ENCODE data around the gene RAB5B.
"Not testable (repeated sequence)": the region's sequence is repeated elsewhere in the genome, so short reads cannot be mapped to it uniquely, and the experiment has no call there.

RAB5B gene

DNA sequence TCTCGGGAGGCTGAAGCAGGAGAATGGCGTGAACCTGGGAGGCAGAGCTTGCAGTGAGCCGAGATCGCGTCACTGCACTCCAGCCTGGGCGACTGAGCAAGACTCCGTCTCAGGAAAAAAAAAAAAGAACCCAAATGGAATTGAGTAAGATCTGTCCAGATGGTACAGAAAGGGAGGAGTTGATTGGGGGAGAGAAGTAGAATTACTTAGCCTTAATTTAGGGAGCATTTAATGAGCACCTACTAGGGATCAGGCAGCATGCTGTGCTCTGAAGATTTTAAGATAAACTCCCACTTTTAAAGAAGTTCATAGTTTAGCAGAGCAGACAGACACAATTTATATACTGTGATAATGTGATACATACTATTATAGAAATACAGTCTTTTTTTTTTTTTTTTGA lies 4.5 kb downstream of the RAB5B start:
- no peak overlapping the region for H3K4me3 Mint-ChIP-seq
- no peak for DNase-seq (ENCODE audit: low spot score in 2 of 2)
- peaks cover 11% of the 10 kb centered on the region for H3K36me3 Mint-ChIP-seq (ENCODE audit: insufficient read depth)
- H3K9me3 Mint-ChIP-seq, result no peaks in the 10 kb centered on the region
- H3K4me1 Mint-ChIP-seq, result peaks cover 32% of the 10 kb centered on the region
- ATAC-seq (replicated peaks; ENCODE audit: extremely low read depth, poor library complexity, severe bottlenecking), result no peak
- H3K27ac Mint-ChIP-seq (ENCODE audit: low read depth), result no peak overlapping the region
- no peaks in the 10 kb centered on the region for H3K27me3 Mint-ChIP-seq

DNA sequence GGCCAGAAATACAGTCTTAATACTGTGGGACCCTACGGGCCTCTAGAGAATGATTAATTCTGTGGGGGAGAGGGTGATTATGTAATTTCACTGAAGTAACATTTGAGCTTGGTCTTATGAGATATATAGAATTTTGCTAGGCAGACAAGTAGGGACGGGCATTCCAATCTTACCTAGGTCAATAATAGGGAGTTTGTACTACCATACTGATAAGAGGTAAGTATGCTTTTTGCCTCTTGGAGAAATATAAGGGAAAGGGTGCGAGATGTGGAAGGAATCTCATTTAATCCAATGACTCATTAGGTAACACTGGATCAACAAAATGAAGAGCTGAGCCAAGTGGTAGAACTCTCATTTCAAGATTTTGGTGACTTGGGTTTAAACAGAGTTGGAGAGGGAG lies 5.2 kb downstream of the RAB5B start:
- H3K36me3 Mint-ChIP-seq (ENCODE audit: insufficient read depth), result peaks cover 13% of the 10 kb centered on the region
- H3K4me1 Mint-ChIP-seq, result peaks cover 32% of the 10 kb centered on the region
- H3K4me3 Mint-ChIP-seq, result no peak overlapping the region
- H3K9me3 Mint-ChIP-seq, result no peaks in the 10 kb centered on the region
- no peak for ATAC-seq (replicated peaks; ENCODE audit: extremely low read depth, poor library complexity, severe bottlenecking)
- no peaks in the 10 kb centered on the region for H3K27me3 Mint-ChIP-seq
- no peak for DNase-seq (ENCODE audit: low spot score in 2 of 2)
- H3K27ac Mint-ChIP-seq (ENCODE audit: low read depth), result peak overlapping the region; percentile 26

DNA sequence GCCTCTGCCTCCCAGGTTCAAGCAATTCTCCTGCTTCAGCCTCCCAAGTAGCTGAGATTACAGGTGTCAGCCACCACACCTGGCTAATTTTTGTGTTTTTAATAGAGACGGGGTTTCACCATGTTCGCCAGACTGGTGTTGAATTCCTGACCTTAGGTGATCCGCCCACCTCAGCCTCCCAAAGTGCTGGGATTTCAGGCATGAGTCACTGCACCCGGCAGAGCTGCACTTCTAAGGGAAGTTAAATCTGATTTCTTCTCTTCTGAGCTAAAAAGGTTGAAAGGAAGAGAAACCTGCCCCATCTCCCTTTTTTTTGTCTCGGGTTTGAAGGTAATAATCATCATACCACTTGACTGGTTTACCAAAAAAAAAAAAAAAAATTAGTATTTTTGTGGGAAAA lies 8.0 kb downstream of the RAB5B start:
- DNase-seq (ENCODE audit: low spot score in 2 of 2); H3K9me3 Mint-ChIP-seq; ATAC-seq (replicated peaks; ENCODE audit: extremely low read depth, poor library complexity, severe bottlenecking); H3K27ac Mint-ChIP-seq (ENCODE audit: low read depth); H3K4me3 Mint-ChIP-seq; H3K27me3 Mint-ChIP-seq: not testable (repeated sequence)
- H3K4me1 Mint-ChIP-seq, result peaks cover 30% of the 10 kb centered on the region
- peaks cover 21% of the 10 kb centered on the region for H3K36me3 Mint-ChIP-seq (ENCODE audit: insufficient read depth)

DNA sequence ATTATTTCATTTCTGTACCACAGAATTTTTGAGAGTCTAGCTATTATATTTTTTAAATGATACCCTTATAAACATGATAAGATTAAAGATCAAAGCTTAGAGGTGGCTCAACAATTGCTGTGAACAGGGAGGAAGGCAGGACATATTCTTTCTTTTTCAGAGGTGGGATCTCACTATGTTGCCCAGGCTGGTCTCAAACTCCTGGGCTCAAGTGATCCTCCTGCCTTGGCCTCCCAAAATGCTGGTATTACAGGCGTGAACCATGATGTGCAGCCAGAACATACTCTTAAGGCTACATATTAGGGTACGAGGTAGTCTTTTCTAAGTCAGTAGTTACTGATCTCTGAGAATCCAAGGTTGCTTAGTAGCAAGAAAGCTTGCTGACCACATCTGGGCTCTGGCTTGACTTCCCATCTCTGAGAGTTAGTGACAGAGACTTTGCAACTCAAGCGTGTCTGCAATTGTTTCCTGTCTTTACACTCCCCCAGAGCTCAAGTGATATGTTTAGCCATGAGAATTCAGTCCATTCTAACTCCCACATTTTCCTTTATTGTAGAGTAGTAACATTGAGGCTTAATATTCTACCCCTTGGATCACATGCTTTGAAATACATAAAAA lies 8.6 kb downstream of the RAB5B start:
- DNase-seq (ENCODE audit: low spot score in 2 of 2) (no peak), ATAC-seq (replicated peaks; ENCODE audit: extremely low read depth, poor library complexity, severe bottlenecking) (no peak)
- Mint-ChIP-seq H3K36me3 (ENCODE audit: insufficient read depth) (peaks cover 21% of the 10 kb centered on the region), H3K9me3 (no peaks in the 10 kb centered on the region), H3K27me3 (no peaks in the 10 kb centered on the region), H3K4me1 (peaks cover 30% of the 10 kb centered on the region), H3K27ac (ENCODE audit: low read depth) (no peak overlapping the region), H3K4me3 (no peak overlapping the region)

DNA sequence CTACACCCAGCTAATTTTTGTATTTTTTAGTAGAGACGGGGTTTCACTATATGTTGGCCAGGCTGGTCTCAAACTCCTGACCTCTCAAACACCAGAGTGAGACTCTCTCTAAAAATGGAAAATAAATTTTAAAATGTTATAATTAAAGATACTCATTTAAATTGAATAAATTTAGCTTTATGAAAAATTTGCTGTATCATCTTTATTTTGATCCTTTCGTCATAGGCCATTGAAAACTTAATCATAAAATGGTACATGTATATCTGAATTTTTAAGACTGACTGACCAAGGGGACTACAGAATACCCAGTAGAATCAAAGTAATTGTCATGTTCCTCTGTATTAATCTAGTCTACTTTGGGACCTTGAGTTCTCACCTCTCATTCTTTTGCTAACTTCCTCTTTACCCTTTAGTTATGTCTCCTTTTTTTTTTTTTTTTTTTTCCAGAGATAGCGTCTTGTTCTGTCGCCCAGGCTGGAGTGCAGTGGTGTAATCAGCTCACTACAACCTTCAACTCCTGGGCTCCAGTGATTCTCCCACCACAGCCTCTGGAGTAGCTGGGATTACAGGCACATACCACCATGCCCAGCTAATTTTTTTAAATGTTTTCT lies 9.5 kb downstream of the RAB5B start:
- Mint-ChIP-seq H3K27me3 (no peaks in the 10 kb centered on the region), H3K4me3 (no peak overlapping the region), H3K27ac (ENCODE audit: low read depth) (no peak overlapping the region), H3K36me3 (ENCODE audit: insufficient read depth) (peaks cover 24% of the 10 kb centered on the region), H3K9me3 (no peaks in the 10 kb centered on the region), H3K4me1 (peaks cover 23% of the 10 kb centered on the region)
- ATAC-seq (replicated peaks; ENCODE audit: extremely low read depth, poor library complexity, severe bottlenecking), result no peak
- no peak for DNase-seq (ENCODE audit: low spot score in 2 of 2)

- no peak for DNase-seq (ENCODE audit: low spot score in 2 of 2)
- H3K4me1 Mint-ChIP-seq, result peaks cover 11% of the 10 kb centered on the region
- H3K27me3 Mint-ChIP-seq, result no peaks in the 10 kb centered on the region
- H3K4me3 Mint-ChIP-seq, result no peak overlapping the region
- H3K9me3 Mint-ChIP-seq, result no peaks in the 10 kb centered on the region
- no peak for ATAC-seq (replicated peaks; ENCODE audit: extremely low read depth, poor library complexity, severe bottlenecking)
- peaks cover 32% of the 10 kb centered on the region for H3K36me3 Mint-ChIP-seq (ENCODE audit: insufficient read depth)
- H3K27ac Mint-ChIP-seq (ENCODE audit: low read depth), result no peak overlapping the region
Measured at GRCh38 chr12:55984861-55985260, 11.0 kb downstream of the RAB5B start.

- DNase-seq (ENCODE audit: low spot score in 2 of 2) (no peak), ATAC-seq (replicated peaks; ENCODE audit: extremely low read depth, poor library complexity, severe bottlenecking) (no peak)
- Mint-ChIP-seq H3K27ac (ENCODE audit: low read depth) (no peak overlapping the region), H3K4me1 (peaks cover 7% of the 10 kb centered on the region), H3K4me3 (no peak overlapping the region), H3K36me3 (ENCODE audit: insufficient read depth) (peaks cover 34% of the 10 kb centered on the region), H3K27me3 (no peaks in the 10 kb centered on the region), H3K9me3 (no peaks in the 10 kb centered on the region)
Measured at GRCh38 chr12:55985341-55985740, 11.5 kb downstream of the RAB5B start.

DNA sequence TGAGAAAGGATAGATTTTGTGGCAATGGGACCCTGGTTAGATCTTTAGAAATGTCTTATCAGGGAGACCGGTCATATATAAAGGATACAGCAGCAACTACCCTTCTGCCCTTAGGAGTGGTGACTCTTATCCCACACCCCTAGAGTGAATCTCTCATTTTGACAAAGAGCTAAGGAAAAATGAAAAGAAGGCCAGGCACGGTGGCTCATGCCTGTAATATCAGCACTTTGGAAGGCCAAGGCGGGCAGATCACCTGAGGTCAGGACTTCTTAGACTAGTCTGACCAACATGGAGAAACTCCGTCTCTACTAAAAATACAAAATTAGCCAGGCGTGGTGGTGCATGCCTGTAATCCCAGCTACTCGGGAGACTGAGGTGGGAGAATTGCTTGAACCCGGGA lies 12.1 kb downstream of the RAB5B start:
- not testable (repeated sequence) for DNase-seq (ENCODE audit: low spot score in 2 of 2); H3K4me3 Mint-ChIP-seq; H3K9me3 Mint-ChIP-seq; H3K27me3 Mint-ChIP-seq; H3K4me1 Mint-ChIP-seq; H3K27ac Mint-ChIP-seq (ENCODE audit: low read depth); ATAC-seq (replicated peaks; ENCODE audit: extremely low read depth, poor library complexity, severe bottlenecking)
- H3K36me3 Mint-ChIP-seq (ENCODE audit: insufficient read depth), result peaks cover 38% of the 10 kb centered on the region

- Mint-ChIP-seq H3K9me3 (no peaks in the 10 kb centered on the region), H3K36me3 (ENCODE audit: insufficient read depth) (peaks cover 52% of the 10 kb centered on the region), H3K4me1 (peaks cover 3% of the 10 kb centered on the region), H3K27ac (ENCODE audit: low read depth) (no peak overlapping the region), H3K4me3 (no peak overlapping the region), H3K27me3 (no peaks in the 10 kb centered on the region)
- ATAC-seq (replicated peaks; ENCODE audit: extremely low read depth, poor library complexity, severe bottlenecking) (no peak), DNase-seq (ENCODE audit: low spot score in 2 of 2) (no peak)
Measured at GRCh38 chr12:55991110-55991509, 17.2 kb downstream of the RAB5B start.

DNA sequence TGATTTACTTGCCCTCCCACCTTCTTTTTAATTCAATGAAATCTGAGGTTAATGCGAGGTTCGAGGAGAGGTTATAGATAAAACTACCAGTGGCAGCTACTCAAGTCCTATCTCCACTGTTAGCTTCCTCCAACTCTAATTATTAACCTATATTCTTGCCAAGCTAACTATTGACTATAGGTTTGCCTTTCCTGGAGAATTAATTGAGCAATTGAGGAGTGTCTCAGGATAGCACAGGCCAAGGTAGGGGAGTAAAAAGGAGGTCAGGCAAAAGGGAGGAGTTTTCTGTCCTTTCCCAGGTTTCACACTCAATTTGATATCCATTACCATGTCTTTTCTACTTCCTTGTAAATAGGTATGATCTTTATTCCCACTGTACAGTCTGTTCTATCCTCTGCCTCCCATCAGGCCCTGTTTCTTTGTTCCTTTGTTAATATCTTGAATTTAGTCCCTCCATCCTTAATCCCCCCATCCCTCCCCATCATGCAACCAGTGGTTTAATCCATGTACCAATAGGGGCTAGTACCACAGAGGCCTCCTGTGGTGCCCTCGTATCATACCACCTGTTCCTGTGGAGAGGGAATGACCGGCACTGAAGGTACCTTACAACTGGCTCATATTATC lies 19.5 kb downstream of the RAB5B start:
- H3K27me3 Mint-ChIP-seq, result no peaks in the 10 kb centered on the region
- no peak overlapping the region for H3K27ac Mint-ChIP-seq (ENCODE audit: low read depth)
- no peak overlapping the region for H3K4me3 Mint-ChIP-seq
- no peak for ATAC-seq (replicated peaks; ENCODE audit: extremely low read depth, poor library complexity, severe bottlenecking)
- DNase-seq (ENCODE audit: low spot score in 2 of 2), result no peak
- peaks cover 6% of the 10 kb centered on the region for H3K4me1 Mint-ChIP-seq
- H3K9me3 Mint-ChIP-seq, result no peaks in the 10 kb centered on the region
- H3K36me3 Mint-ChIP-seq (ENCODE audit: insufficient read depth), result peaks cover 48% of the 10 kb centered on the region

GRCh38 chr12:55995366-55995765 lies 21.5 kb downstream of the RAB5B start:
- no peak for DNase-seq (ENCODE audit: low spot score in 2 of 2)
- H3K36me3 Mint-ChIP-seq (ENCODE audit: insufficient read depth), result peaks cover 38% of the 10 kb centered on the region
- ATAC-seq (replicated peaks; ENCODE audit: extremely low read depth, poor library complexity, severe bottlenecking), result no peak
- H3K9me3 Mint-ChIP-seq, result no peaks in the 10 kb centered on the region
- H3K27ac Mint-ChIP-seq (ENCODE audit: low read depth), result no peak overlapping the region
- peaks cover 6% of the 10 kb centered on the region for H3K4me1 Mint-ChIP-seq
- no peaks in the 10 kb centered on the region for H3K27me3 Mint-ChIP-seq
- no peak overlapping the region for H3K4me3 Mint-ChIP-seq

DNA sequence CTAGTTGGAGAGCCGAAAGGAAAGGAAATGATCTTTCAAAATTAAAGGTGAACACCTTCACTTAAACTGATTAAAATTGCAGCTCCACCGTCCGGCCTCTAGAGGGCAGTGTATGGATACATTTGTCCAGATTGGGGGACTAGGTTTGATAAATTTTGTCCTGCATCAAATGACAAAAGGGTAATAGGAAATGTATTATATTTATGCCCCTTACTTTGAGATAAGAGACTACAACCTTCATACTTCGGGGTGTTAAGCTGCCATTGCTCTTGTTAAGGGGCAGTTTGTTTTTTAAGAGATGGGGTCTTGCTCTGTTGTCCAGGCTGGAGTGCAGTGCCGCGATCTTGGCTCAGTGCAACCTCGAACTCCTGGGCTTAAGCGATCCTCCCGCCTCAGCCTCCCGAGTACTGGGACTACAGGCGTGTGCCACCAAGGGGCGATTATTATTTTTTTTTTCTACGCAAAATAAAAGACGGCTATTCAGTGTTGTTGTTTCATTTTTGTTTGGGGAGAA lies 22.4 kb downstream of the RAB5B start:
- Mint-ChIP-seq H3K9me3 (no peaks in the 10 kb centered on the region), H3K27ac (ENCODE audit: low read depth) (no peak overlapping the region), H3K27me3 (no peaks in the 10 kb centered on the region), H3K4me1 (peaks cover 6% of the 10 kb centered on the region), H3K36me3 (ENCODE audit: insufficient read depth) (peaks cover 29% of the 10 kb centered on the region), H3K4me3 (no peak overlapping the region)
- DNase-seq (ENCODE audit: low spot score in 2 of 2) (peak; percentile 34 to 52), ATAC-seq (replicated peaks; ENCODE audit: extremely low read depth, poor library complexity, severe bottlenecking) (peak; percentile 65)

Data from central memory CD8-positive, alpha-beta T cell (primary cell).